ENCODE results near the gene POLR1H. TPM values are rescaled to one million over a fixed set of nuclear protein-coding genes. Genes with fewer than 3 reads are reported as not detected.

Gene POLR1H
- total RNA-seq, 4 donors from 2014 or later = 22.8 to 33.8 (median 27.5) TPM

DNA sequence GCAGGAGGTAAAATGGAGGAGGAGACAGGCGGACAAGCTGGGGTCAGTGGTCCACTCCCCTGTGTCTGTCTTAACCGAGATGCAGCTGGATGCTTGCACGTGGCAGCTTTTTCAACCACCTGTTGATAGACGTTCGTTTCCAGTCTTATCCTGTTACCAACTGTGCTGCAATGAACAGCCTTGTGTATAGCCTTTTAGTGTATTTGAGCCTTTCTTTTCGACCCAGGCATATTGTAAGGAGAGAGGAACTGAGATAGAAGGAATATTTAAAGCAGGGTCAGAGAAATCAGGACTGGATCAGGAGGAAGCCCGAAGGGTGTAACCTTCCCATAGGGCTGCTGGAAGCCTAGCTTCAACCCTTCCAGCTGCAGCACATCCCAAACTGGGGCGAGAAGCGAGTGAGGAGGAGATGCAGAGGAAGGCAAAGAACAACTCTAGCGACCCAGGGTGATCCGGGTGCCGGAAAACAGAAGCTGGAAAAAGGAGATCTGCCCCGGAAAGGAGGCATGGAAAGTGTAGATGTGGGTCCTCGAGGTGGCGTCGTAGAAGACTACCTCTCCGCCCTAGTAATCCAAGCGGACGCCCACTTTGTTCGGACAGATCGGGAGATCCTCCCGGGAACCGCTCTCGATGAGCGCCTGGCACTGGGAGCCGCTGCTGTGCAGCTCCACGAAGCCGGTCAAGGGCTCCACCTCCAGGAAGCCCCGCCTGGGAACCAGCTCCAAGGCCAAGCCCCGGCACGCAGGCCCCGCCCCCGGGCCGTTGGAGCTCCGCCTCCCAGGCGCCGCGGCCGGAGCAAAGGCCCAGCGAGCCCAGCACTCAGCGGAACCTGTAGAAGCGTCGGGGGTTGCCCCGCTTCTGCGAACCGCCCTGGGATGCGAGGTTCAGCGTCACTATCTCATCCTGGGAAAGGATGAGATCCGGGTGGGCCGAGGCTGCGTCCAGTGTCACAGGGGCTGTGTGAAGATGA, 40.7 kb downstream of the POLR1H start:
- Histone ChIP-seq H3K9me3 (no peaks in the 10 kb centered on the region), H3K4me3 (peak overlapping the region; percentile 29 to 51 (median 45)), H3K4me1 (peaks cover 0 to 40% (median 14%) of the 10 kb centered on the region in 4 donors), H3K27me3 (no peaks in the 10 kb centered on the region), H3K27ac (peak overlapping the region; percentile 48 to 89 (median 70)), H3K36me3 (no peaks in the 10 kb centered on the region)
- TF ChIP-seq POLR2A (IDR thresholded peaks at IDR 0.05) = peak; percentile 88 to 95
- TF ChIP-seq, protein P1, sequence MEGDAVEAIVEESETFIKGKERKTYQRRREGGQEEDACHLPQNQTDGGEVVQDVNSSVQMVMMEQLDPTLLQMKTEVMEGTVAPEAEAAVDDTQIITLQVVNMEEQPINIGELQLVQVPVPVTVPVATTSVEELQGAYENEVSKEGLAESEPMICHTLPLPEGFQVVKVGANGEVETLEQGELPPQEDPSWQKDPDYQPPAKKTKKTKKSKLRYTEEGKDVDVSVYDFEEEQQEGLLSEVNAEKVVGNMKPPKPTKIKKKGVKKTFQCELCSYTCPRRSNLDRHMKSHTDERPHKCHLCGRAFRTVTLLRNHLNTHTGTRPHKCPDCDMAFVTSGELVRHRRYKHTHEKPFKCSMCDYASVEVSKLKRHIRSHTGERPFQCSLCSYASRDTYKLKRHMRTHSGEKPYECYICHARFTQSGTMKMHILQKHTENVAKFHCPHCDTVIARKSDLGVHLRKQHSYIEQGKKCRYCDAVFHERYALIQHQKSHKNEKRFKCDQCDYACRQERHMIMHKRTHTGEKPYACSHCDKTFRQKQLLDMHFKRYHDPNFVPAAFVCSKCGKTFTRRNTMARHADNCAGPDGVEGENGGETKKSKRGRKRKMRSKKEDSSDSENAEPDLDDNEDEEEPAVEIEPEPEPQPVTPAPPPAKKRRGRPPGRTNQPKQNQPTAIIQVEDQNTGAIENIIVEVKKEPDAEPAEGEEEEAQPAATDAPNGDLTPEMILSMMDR (IDR thresholded peaks at IDR 0.05) = peak in 2 of 6 experiments; percentile 21 to 35
- peak; percentile 73 to 96 (median 94) for DNase-seq

DNA sequence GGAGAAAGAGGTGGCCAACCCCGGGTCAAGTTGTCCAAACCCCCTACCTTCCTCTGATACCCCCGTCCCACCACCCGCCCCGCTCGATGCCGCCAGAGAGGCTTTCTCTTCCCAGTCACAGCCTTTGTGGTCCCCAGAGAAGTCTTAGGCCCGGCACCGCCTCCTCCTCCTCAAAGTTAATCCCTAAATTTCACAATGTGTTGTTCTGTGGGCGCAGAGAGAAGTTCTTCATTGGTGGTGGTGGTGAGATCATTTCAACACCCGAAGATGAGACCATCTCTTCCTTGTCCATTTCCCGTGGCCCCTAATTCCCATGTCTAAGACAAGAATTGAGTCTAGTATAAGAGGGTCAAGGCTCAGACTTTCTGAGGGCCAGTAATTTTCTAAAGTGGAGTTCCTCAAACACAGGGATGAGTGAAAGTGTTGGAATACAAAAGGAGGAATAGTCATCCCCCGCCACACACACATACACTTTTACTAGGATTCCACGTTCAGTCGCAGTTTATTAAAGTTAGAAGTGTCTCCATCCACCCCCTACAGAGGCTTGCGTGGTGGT, 41.4 kb downstream of the POLR1H start:
- Histone ChIP-seq H3K4me1 (peaks cover 0 to 40% (median 14%) of the 10 kb centered on the region in 4 donors), H3K27ac (peak overlapping the region; percentile 48 to 89 (median 70)), H3K4me3 (peak overlapping the region; percentile 29 to 51 (median 45)), H3K36me3 (no peaks in the 10 kb centered on the region), H3K9me3 (no peaks in the 10 kb centered on the region), H3K27me3 (no peaks in the 10 kb centered on the region)
- no peak for TF ChIP-seq POLR2A (IDR thresholded peaks at IDR 0.05)
- TF ChIP-seq, protein P1 (IDR thresholded peaks at IDR 0.05) = no peak
- peak in 2 of 3 donors; percentile 17 to 73 for DNase-seq

DNA sequence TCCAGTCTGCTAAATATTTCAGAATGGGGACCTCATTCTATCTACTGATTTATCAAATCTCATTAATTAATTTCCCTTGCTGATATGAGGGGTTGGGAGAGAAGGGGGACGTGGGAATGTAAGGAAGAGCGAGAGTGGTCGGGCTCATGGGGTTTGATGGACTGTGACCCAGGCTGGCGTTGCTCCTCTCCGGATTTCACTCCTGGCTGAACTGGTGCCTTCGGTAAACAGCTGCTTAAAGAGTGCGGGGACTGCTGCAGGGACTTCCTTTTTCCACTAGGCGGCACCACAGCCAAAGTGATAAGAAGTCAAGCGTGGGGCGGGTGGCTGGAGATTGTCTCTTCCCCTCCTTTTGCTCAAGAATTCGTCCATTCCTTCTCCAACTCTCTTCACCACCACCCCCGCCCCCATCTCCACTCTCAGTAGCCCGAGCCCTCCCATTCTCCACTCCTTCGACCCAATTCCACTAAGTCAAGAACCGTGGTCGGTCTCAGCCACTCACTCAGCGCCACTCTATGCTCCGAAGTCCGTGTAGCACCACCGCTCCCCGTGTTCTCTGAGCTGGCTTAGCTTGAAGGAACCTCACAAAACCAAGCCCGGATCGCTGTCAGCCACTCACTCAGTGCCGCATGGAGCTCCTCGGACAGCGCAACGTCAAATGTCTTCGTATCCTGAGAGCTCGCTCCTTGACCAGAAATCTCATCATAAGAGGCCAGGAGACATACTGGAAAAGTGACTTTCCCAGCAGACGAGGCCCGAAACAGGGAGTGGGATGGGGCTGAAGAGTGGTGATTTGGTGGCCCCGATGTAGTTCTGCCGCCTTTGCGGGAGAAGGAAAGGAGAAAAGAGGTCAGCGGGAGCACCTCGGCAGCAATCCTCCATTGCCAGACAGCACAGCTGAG, 42.2 kb downstream of the POLR1H start:
- Histone ChIP-seq H3K4me1 (peaks cover 0 to 36% (median 14%) of the 10 kb centered on the region in 4 donors), H3K9me3 (no peaks in the 10 kb centered on the region), H3K36me3 (no peaks in the 10 kb centered on the region), H3K4me3 (peak overlapping the region; percentile 22 to 49 (median 48)), H3K27me3 (no peaks in the 10 kb centered on the region), H3K27ac (peak overlapping the region; percentile 48 to 89 (median 70))
- peak; percentile 87 to 97 (median 89) for DNase-seq
- peak in 1 of 2 donors; percentile 51 for TF ChIP-seq POLR2A (IDR thresholded peaks at IDR 0.05)
- TF ChIP-seq, protein P1 (IDR thresholded peaks at IDR 0.05) = peak; percentile 81 to 99 (median 95)

DNA sequence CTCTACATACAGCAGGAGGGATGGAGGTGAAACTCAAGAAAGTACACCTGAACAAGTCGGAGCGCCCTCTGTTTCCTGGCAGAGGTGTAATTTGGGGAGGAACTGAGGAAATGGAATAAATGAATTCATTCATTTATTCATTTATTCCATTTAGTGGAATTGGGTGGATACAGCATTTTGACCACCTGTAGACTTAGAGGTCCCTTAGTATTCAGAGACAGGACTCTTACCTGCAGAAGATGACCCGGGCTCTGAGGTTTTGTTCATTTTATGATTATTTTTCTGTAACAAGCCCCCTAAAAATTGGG, 42.8 kb downstream of the POLR1H start:
- H3K9me3 ChIP-seq = no peaks in the 10 kb centered on the region
- H3K4me1 ChIP-seq = peaks cover 0 to 31% (median 14%) of the 10 kb centered on the region in 4 donors
- H3K4me3 ChIP-seq = peak overlapping the region; percentile 22 to 49 (median 48)
- no peaks in the 10 kb centered on the region for H3K36me3 ChIP-seq
- H3K27me3 ChIP-seq = no peaks in the 10 kb centered on the region
- H3K27ac ChIP-seq = peak overlapping the region in 3 of 4 donors; percentile 48 to 89 (median 71)
- DNase-seq = no peak
- no peak for TF ChIP-seq POLR2A (IDR thresholded peaks at IDR 0.05)
- TF ChIP-seq, protein P1 (IDR thresholded peaks at IDR 0.05) = no peak

DNA sequence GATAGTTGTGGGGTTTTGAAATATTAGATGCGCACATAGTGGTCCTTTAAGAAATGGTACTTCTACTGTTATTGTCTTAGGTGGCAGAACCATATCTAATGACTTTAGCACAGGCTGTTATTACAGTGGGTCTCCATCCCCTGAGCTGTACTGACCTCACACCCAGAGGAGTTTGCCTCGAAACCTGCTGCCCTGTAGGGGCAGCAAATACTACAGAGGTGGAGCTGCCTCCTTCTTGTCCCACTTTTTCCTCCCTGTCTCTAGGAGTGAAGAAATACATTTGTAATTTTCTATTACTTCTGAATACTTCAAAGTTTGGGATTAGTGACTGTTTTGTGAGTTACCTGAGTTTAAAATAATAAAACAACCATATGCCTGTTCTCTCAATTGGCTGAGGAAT, 43.6 kb downstream of the POLR1H start:
- Histone ChIP-seq H3K4me1 (peaks cover 0 to 30% (median 14%) of the 10 kb centered on the region in 4 donors), H3K9me3 (no peaks in the 10 kb centered on the region), H3K4me3 (no peak overlapping the region), H3K27me3 (no peaks in the 10 kb centered on the region), H3K27ac (no peak overlapping the region), H3K36me3 (no peaks in the 10 kb centered on the region)
- TF ChIP-seq POLR2A (IDR thresholded peaks at IDR 0.05) = no peak
- TF ChIP-seq, protein P1 (IDR thresholded peaks at IDR 0.05) = no peak
- DNase-seq = no peak

Measured in Peyer's patch (tissue), 4 donors.